ENCODE results near the gene CTSD. TPM values are rescaled to one million over a fixed set of nuclear protein-coding genes. Genes with fewer than 3 reads are reported as not detected.

The CTSD gene
- total and polyA plus RNA-seq, 2 experiments from 2014 or later = 67.1 to 251 TPM

GRCh38 chr11:1760351-1761109 lies 3.2 kb downstream of the CTSD start:
- Mint-ChIP-seq H3K27ac (no peak overlapping the region), H3K4me3 (no peak overlapping the region), H3K4me1 (peaks cover 5% of the 10 kb centered on the region), H3K9me3 (no peaks in the 10 kb centered on the region), H3K27me3 (ENCODE audit: insufficient read depth, low read depth, poor library complexity) (peaks cover 8% of the 10 kb centered on the region), H3K36me3 (ENCODE audit: low read depth) (peaks cover 4% of the 10 kb centered on the region; the same call in 1 of the 3 replicates)
- TF ChIP-seq, protein P1, sequence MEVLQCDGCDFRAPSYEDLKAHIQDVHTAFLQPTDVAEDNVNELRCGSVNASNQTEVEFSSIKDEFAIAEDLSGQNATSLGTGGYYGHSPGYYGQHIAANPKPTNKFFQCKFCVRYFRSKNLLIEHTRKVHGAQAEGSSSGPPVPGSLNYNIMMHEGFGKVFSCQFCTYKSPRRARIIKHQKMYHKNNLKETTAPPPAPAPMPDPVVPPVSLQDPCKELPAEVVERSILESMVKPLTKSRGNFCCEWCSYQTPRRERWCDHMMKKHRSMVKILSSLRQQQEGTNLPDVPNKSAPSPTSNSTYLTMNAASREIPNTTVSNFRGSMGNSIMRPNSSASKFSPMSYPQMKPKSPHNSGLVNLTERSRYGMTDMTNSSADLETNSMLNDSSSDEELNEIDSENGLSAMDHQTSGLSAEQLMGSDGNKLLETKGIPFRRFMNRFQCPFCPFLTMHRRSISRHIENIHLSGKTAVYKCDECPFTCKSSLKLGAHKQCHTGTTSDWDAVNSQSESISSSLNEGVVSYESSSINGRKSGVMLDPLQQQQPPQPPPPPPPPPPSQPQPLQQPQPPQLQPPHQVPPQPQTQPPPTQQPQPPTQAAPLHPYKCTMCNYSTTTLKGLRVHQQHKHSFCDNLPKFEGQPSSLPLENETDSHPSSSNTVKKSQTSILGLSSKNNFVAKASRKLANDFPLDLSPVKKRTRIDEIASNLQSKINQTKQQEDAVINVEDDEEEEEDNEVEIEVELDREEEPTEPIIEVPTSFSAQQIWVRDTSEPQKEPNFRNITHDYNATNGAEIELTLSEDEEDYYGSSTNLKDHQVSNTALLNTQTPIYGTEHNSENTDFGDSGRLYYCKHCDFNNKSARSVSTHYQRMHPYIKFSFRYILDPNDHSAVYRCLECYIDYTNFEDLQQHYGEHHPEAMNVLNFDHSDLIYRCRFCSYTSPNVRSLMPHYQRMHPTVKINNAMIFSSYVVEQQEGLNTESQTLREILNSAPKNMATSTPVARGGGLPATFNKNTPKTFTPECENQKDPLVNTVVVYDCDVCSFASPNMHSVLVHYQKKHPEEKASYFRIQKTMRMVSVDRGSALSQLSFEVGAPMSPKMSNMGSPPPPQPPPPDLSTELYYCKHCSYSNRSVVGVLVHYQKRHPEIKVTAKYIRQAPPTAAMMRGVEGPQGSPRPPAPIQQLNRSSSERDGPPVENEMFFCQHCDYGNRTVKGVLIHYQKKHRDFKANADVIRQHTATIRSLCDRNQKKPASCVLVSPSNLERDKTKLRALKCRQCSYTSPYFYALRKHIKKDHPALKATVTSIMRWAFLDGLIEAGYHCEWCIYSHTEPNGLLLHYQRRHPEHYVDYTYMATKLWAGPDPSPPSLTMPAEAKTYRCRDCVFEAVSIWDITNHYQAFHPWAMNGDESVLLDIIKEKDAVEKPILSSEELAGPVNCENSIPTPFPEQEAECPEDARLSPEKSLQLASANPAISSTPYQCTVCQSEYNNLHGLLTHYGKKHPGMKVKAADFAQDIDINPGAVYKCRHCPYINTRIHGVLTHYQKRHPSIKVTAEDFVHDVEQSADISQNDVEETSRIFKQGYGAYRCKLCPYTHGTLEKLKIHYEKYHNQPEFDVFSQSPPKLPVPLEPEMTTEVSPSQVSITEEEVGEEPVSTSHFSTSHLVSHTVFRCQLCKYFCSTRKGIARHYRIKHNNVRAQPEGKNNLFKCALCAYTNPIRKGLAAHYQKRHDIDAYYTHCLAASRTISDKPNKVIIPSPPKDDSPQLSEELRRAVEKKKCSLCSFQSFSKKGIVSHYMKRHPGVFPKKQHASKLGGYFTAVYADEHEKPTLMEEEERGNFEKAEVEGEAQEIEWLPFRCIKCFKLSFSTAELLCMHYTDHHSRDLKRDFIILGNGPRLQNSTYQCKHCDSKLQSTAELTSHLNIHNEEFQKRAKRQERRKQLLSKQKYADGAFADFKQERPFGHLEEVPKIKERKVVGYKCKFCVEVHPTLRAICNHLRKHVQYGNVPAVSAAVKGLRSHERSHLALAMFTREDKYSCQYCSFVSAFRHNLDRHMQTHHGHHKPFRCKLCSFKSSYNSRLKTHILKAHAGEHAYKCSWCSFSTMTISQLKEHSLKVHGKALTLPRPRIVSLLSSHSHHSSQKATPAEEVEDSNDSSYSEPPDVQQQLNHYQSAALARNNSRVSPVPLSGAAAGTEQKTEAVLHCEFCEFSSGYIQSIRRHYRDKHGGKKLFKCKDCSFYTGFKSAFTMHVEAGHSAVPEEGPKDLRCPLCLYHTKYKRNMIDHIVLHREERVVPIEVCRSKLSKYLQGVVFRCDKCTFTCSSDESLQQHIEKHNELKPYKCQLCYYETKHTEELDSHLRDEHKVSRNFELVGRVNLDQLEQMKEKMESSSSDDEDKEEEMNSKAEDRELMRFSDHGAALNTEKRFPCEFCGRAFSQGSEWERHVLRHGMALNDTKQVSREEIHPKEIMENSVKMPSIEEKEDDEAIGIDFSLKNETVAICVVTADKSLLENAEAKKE (CRISPR knock-in tag; IDR thresholded peaks at IDR 0.05) = no peak
- TF ChIP-seq EZH2 (IDR thresholded peaks at IDR 0.05; ENCODE audit: low read depth, unreplicated experiment) (no peak), NANOG (IDR thresholded peaks at IDR 0.05; ENCODE audit: borderline replicate concordance) (no peak), ZNF114 (CRISPR knock-in tag; IDR thresholded peaks at IDR 0.05) (no peak)
- Histone ChIP-seq H3F3A (replicated peaks; ENCODE audit: low read depth) (no peaks in the 10 kb centered on the region), H3K27me3 (ENCODE audit: insufficient read depth) (no peaks in the 10 kb centered on the region), H3K79me2 (replicated peaks; ENCODE audit: insufficient read depth) (peaks cover 5% of the 10 kb centered on the region), H3K9me2 (ENCODE audit: insufficient read depth) (no peaks in the 10 kb centered on the region), H3K4me1 (ENCODE audit: insufficient read depth) (no peaks in the 10 kb centered on the region; the same call in 1 of the 2 replicates), H3K27ac (ENCODE audit: low read depth) (no peak overlapping the region), H4K20me1 (replicated peaks; ENCODE audit: insufficient read depth) (no peaks in the 10 kb centered on the region), H3K36me3 (ENCODE audit: insufficient read depth) (no peaks in the 10 kb centered on the region), H3K4me2 (no peak overlapping the region), H2AFZ (no peak overlapping the region), H3K4me3 (no peak overlapping the region)
- ATAC-seq (no peak), DNase-seq (ENCODE audit: low spot score) (no peak)

- Histone ChIP-seq H3K9me2 (ENCODE audit: insufficient read depth) (no peaks in the 10 kb centered on the region), H3K4me2 (no peak overlapping the region), H2AFZ (no peak overlapping the region), H3K27ac (ENCODE audit: low read depth) (no peak overlapping the region), H4K20me1 (replicated peaks; ENCODE audit: insufficient read depth) (no peaks in the 10 kb centered on the region), H3K79me2 (replicated peaks; ENCODE audit: insufficient read depth) (peaks cover 5% of the 10 kb centered on the region), H3K4me1 (ENCODE audit: insufficient read depth) (no peaks in the 10 kb centered on the region; the same call in 1 of the 2 replicates), H3K36me3 (ENCODE audit: insufficient read depth) (no peaks in the 10 kb centered on the region), H3K27me3 (ENCODE audit: insufficient read depth) (no peaks in the 10 kb centered on the region), H3K4me3 (no peak overlapping the region), H3F3A (replicated peaks; ENCODE audit: low read depth) (no peaks in the 10 kb centered on the region)
- no peaks in the 10 kb centered on the region for H3K9me3 Mint-ChIP-seq
- H3K36me3 Mint-ChIP-seq (ENCODE audit: low read depth) = peaks cover 6% of the 10 kb centered on the region; the same call in 2 of the 3 replicates
- ATAC-seq (no peak), DNase-seq (ENCODE audit: low spot score) (no peak)
- H3K4me3 Mint-ChIP-seq = no peak overlapping the region
- peaks cover 7% of the 10 kb centered on the region for H3K27me3 Mint-ChIP-seq (ENCODE audit: insufficient read depth, low read depth, poor library complexity)
- peaks cover 5% of the 10 kb centered on the region for H3K4me1 Mint-ChIP-seq
- H3K27ac Mint-ChIP-seq = no peak overlapping the region
- no peak for TF ChIP-seq ZNF114 (CRISPR knock-in tag; IDR thresholded peaks at IDR 0.05)
- TF ChIP-seq, protein P1 (CRISPR knock-in tag; IDR thresholded peaks at IDR 0.05) = no peak
- TF ChIP-seq JUNB (IDR thresholded peaks at IDR 0.05; ENCODE audit: unreplicated experiment) = no peak
Observed at GRCh38 chr11:1759851-1760220, 3.9 kb downstream of the CTSD start.

Data from GM23338 (cell line).